NCI-H2227 (cell line): ENCODE results near the gene DUSP28.
"Not testable (repeated sequence)": the region's sequence is repeated elsewhere in the genome, so short reads cannot be mapped to it uniquely, and the experiment has no call there.

ENCODE experiments used
- DNase-seq: peaks from one replicate; lab custom pipeline; 2025; ENCODE audit not compliant: unreplicated experiment; lab: John Stamatoyannopoulos, UW

DUSP28 gene

GRCh38 chr2:240560084-240560479 is at the start of gene DUSP28:
DUSP28 (plus strand) TSS chr2:240560357; CDS start chr2:240560685, 328 bp downstream.
- DNase-seq: peak; percentile 93

- DNase-seq: no peak
Observed at GRCh38 chr2:240510513-240511210, 49.5 kb upstream of the DUSP28 start.

GRCh38 chr2:240511351-240512108 is 48.6 kb upstream of the DUSP28 start:
- no peak for DNase-seq

- no peak for DNase-seq
Observed at GRCh38 chr2:240512109-240512485, 48.1 kb upstream of the DUSP28 start.

- DNase-seq: no peak
Observed at GRCh38 chr2:240512666-240513535, 47.3 kb upstream of the DUSP28 start.

- no peak for DNase-seq
Observed at GRCh38 chr2:240513549-240514287, 46.4 kb upstream of the DUSP28 start.

- no peak for DNase-seq
Observed at GRCh38 chr2:240514631-240515030, 45.5 kb upstream of the DUSP28 start.

- no peak for DNase-seq
Observed at GRCh38 chr2:240517342-240517741, 42.8 kb upstream of the DUSP28 start.

GRCh38 chr2:240518981-240519380 is 41.2 kb upstream of the DUSP28 start:
- no peak for DNase-seq

- no peak for DNase-seq
Observed at GRCh38 chr2:240519396-240520129, 40.6 kb upstream of the DUSP28 start.

- DNase-seq: no peak
Observed at GRCh38 chr2:240520130-240520973, 39.8 kb upstream of the DUSP28 start.

GRCh38 chr2:240520974-240521350 is 39.2 kb upstream of the DUSP28 start:
- no peak for DNase-seq

- DNase-seq: not testable (repeated sequence)
Observed at GRCh38 chr2:240521885-240522284, 38.3 kb upstream of the DUSP28 start.

GRCh38 chr2:240522406-240522805 is 37.8 kb upstream of the DUSP28 start:
- DNase-seq: no peak

- DNase-seq: no peak
Observed at GRCh38 chr2:240523451-240524281, 36.5 kb upstream of the DUSP28 start.

- no peak for DNase-seq
Observed at GRCh38 chr2:240524963-240525718, 35.0 kb upstream of the DUSP28 start.

GRCh38 chr2:240525802-240526201 is 34.4 kb upstream of the DUSP28 start:
- no peak for DNase-seq

- no peak for DNase-seq
Observed at GRCh38 chr2:240526521-240526920, 33.6 kb upstream of the DUSP28 start.
